ENCODE results near the gene PTAFR.

- TF ChIP-seq GLIS3 (CRISPR knock-in tag; IDR thresholded peaks at IDR 0.05), result no peak
- no peak for TF ChIP-seq ZC3H10 (CRISPR knock-in tag; IDR thresholded peaks at IDR 0.05)
- TF ChIP-seq ZFP3 (CRISPR knock-in tag; IDR thresholded peaks at IDR 0.05), result no peak
- TF ChIP-seq ISL1 (CRISPR knock-in tag; IDR thresholded peaks at IDR 0.05), result no peak
- TF ChIP-seq ZFP30 (CRISPR knock-in tag; IDR thresholded peaks at IDR 0.05), result no peak
- TF ChIP-seq, protein P1, sequence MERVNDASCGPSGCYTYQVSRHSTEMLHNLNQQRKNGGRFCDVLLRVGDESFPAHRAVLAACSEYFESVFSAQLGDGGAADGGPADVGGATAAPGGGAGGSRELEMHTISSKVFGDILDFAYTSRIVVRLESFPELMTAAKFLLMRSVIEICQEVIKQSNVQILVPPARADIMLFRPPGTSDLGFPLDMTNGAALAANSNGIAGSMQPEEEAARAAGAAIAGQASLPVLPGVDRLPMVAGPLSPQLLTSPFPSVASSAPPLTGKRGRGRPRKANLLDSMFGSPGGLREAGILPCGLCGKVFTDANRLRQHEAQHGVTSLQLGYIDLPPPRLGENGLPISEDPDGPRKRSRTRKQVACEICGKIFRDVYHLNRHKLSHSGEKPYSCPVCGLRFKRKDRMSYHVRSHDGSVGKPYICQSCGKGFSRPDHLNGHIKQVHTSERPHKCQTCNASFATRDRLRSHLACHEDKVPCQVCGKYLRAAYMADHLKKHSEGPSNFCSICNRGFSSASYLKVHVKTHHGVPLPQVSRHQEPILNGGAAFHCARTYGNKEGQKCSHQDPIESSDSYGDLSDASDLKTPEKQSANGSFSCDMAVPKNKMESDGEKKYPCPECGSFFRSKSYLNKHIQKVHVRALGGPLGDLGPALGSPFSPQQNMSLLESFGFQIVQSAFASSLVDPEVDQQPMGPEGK (CRISPR knock-in tag; IDR thresholded peaks at IDR 0.05; ENCODE audit: borderline replicate concordance), result no peak
- TF ChIP-seq ZNF70 (CRISPR knock-in tag; IDR thresholded peaks at IDR 0.05), result no peak
- no peak for TF ChIP-seq TCF4 (CRISPR knock-in tag; IDR thresholded peaks at IDR 0.05; ENCODE audit: borderline replicate concordance)
These were observed 18.6 kb downstream of the PTAFR start for GRCh38 chr1:28157894-28158293.

Data from SK-N-SH treated with all-trans-retinoic acid at 6 μM for 48 hours (cell line).